Measurements from ENCODE around the gene RBBP4.

The RBBP4 gene

GRCh38 chr1:32727876-32728275 is 76.9 kb downstream of the RBBP4 start:
- no peak for DNase-seq

DNA sequence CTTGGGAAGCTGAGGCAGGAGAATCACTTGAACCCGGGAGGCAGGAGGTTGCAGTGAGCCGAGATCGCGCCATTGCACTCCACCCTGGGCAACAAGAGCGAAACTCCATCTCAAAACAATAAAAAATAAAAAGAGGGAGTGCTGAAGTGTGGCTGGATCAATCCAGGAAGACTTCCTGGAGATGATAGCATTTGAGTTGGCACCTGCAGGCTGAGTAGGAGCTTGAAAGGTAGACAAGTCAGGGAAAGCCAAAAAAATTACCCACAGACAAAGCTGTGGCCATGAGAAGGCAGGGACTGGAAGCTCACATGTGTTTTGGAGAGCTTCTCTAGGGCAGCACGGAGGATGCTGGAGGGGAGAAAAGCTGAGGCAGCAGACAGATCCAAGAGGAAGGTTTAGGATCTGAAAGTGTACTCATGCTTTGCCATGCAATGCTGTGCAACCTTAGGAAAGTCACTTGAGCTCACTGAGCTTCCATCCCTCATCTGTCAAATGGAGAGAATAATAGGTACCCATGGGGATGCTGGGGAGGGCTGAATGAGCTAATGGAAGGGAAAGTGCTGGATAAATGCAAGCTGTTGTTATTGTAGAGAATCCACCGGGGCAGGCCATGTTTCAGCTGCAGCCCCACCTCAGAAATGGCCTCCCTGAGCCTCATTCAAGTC is 77.5 kb downstream of the RBBP4 start:
- no peak for DNase-seq

- no peak for DNase-seq
Measured at GRCh38 chr1:32729254-32730046, 78.4 kb downstream of the RBBP4 start.

DNA sequence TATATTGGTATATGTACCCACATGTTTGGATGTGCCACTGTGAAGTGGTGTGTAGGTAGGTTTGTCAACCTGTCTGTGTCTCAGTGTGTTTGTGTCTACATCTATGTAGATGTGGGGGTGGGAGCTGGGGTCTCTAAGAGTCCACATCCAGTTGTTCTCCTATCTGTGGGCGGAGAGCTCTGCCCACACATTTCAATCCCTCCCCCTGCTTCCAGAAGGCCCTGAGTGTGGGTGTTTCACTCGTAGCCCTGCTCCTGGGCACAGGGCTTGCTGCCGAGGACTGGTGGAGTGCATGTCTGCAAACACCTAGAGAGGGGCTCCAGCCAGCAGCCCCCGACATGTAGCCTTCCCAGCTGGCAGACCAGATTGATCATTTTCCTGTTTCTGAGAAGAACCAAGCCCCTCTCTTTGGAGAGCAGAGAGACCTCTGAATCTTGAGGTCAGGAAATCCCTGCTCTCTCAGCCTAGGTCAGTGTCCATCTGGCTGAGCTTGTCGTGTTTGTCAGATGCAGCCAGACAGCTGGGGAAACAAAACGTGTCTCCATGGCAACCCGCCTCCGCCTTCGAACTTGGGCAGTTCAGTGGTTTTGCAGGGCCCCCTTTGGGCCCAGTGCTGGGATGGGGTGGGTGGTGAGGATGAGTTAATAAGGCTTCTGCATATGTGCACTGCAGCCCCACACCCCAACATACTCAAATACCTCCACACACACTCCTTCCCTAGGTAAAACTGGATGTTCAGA is 82.7 kb downstream of the RBBP4 start:
- DNase-seq, result no peak

Data from NCI-H187 treated with DMSO at 0.1 percent for 48 hours (cell line).